SH-SY5Y (cell line): ENCODE measurements around the gene CR2.

Source experiments
- GATA2 ChIP-seq: IDR thresholded peaks from 2 replicates; pipeline ENCODE4 v1.6.1; 2011; ENCODE audit warnings: mild to moderate bottlenecking, low read depth, low read length
- GATA3 ChIP-seq: IDR thresholded peaks from 2 replicates; pipeline ENCODE4 v1.6.1; 2011; ENCODE audit warnings: low read depth, mild to moderate bottlenecking, low read length, moderate library complexity

- TF ChIP-seq GATA2 (no peak), GATA3 (no peak)
These were observed 56.3 kb downstream of the CR2 start for GRCh38 chr1:207510444-207510843.
